HG02884 (cell line): ENCODE measurements around the gene CHRD.
"Not testable (repeated sequence)": the region's sequence is repeated elsewhere in the genome, so short reads cannot be mapped to it uniquely, and the experiment has no call there.

Source experiments
- ATAC-seq: cut with Tn5 transposase; IDR thresholded peaks from one replicate; pipeline ENCODE4 v1.9.1; 2021; ENCODE audit warnings: mild to moderate bottlenecking, moderate library complexity; ENCODE audit not compliant: unreplicated experiment

CHRD gene

DNA sequence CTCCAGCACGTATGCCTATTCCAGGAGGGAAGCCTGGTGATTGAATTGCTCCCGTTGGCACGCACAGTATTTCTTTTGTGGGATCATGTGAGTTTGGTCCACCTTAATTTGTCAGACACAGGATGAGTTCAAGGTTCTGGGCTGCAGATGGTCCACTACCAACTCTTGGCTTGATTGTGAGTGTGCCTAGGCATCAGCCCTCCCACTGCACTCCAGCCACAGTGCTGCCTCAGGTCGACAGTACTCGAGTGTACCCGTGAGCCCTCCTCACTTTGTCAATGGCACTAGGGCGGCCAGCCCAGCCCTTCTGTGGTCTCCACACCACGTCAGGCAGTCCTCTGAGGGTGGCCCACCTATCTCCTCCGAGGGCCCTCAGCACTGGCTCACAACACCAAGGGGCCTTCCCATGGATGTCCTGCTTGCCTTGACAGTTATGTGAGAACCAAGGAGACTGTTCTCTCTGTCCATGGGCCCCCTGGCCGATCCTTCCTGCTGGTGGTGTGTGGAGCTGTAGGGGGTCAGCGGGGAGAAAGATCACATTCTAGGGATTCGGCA is 30.2 kb downstream of the CHRD start:
- no peak for ATAC-seq

DNA sequence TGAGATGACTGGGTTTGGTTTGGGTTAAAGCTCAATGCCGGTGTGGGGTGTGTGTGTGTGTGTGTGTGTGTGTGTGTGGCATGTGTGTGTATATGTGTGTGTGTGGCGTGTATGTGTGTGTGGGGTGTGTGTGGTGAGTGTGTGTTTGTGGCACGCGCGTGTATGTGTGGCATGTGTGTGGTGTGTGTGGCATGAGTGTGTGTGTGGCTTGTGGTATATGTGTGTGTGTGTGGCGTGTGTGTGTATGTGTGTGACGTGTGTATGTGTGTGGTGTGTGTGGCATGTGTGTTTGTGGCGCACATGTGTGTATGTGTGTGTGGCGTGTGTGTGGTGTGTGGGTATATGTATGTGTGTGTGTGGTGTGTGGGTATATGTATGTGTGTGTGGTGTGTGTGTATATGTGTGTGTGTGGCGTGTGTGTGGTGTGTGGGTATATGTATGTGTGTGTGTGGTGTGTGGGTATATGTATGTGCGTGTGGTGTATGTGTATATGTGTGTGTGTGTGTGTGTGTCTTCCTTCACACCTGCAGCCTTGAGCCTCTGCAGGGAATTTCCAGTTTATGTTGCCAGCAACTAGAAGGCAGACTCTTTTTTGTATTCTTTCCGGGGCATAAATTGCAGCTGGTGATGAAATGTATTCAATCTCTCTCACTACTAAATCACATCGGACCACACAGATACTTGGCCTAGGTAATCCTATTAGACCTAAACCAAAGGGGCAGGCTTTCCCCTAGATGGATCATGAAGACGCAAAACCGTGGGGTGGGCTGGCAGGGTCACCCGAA is 34.8 kb downstream of the CHRD start:
- ATAC-seq = no peak

DNA sequence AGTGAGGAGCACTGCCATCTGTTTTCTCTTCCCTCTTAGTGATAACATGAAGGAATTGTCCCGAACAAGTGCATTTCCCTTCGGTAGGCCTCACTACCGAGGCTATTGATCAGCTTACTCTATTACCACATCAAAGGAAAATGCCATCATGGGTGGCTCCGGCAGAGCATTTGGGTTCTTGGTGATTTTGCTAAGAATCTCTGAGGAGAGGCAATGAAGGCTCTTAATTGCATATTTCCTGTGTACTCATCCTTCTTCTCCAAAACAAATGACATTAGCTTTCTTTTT is 35.3 kb downstream of the CHRD start:
- no peak for ATAC-seq

DNA sequence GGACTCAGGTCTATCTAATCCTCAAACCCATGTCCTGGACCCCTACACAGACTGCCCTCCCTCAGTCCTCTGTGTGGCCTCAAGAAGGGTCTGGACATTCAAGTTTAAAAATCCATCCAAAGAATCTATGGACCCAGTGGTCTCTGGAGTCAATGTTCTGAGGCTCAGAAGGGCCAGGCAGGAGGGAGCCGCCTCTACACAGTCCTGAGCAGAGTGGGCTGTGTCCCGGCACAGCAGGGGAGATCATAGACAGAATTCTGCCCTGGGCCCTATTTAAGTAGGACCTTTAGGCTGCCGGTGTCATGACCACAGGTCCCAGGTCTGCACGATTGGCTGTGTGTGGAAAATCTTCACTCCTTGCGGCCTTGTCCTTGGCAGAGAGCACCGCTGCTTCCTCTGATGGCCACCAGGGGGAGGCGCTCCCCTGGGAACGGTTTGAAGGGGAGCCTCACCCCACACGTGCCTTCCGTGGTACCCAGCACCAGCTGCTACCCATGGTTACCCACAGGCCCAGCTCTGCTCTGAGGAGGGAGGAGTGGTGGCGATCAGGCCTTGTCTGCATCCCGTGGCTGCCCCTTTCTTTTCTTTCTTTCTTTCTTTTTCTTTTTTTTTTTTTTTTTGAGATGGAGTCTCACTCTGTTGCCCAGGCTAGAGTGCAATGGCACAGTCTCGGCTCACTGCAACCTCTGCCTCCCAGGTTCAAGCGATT is 37.9 kb downstream of the CHRD start:
- ATAC-seq = no peak

DNA sequence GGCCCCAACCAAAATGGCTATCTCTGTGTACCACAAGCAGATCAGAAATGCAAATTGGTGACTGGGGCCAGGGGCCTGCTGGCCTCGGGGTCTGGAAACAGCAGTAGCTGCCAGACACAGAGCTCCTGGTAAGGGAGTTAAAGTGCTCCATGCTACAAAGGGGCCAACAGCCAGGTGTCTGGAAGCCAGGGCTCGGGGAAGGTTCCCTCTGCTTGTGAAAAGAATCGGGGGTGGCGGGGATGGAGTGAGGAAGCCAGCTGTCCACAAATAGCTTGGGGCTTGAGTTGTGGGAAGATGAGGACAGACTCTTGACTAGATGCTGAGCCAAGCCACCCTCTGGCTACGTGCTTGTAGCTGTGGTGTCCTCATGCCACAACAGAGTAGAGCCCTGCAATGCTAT is 39.3 kb downstream of the CHRD start:
- ATAC-seq = no peak

DNA sequence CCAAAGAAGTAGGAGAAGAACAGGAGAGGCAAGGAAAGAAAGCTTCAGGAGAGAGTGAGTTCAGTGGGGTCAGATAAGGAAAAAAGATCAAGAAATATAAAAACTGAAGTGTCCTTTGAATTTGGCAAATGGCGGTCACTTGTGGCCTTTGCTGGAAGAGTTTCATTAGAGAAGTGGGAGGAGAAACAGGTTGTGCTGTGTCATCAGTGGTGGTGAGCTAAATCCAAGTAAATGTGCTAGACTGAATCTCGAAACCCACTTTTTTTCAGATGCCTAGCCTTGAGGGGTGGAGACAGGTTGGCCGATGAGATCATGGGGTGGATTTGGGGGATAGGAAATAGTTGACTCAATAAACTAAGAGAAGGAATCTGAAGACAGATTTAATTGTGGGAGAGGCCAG is 43.7 kb downstream of the CHRD start:
- ATAC-seq = no peak

DNA sequence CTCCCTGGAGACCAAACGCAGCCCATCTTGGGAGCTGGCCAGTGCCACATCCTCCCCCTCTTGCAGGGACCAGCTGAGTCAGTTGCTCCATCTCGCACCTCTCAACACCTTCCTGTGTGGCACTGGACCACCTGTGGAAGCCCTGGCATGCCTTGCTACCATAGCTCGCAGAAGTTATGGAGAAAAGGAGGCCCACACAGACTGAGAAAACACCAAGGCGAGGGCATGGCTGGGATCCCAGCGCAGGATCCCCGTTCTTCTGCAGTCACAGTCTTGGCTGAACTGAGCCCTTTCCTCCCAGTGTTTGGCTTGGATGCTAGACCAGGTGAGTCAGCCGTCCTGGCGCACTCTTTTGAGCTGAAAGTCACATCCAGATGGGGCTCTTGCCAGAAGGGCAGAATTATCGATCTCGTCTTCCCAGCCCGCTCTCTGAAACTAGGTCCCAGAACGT is 46.9 kb downstream of the CHRD start:
- no peak for ATAC-seq

DNA sequence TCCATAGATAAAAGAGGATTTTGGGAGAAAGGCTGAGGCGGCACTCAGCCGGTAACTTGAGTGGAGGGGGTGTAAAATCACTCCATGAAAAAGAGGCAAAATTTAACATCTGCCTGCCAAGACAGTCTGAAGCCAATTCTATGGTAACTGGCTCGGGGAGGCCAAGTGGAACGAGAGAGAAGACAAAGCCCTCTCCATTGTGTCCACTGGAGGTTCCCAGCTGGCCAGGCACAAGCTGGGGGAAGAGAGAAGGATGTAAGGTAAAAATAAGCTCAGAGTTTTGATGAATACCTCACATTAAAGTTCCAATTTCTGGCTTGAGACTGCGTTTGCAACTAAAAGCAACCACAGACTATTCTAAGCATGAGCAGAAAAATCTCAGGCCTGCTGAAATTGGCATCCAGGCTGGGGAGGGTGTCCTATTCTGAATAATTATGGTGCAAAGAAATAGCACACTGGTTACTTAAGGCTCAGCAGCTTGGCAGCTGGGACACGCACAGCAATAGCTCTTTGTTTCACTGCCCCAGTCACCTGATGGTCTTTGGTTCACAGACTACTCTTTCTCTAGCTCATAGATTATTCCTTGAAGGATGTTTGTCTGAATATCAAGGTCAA is 48.8 kb downstream of the CHRD start:
- ATAC-seq = no peak

DNA sequence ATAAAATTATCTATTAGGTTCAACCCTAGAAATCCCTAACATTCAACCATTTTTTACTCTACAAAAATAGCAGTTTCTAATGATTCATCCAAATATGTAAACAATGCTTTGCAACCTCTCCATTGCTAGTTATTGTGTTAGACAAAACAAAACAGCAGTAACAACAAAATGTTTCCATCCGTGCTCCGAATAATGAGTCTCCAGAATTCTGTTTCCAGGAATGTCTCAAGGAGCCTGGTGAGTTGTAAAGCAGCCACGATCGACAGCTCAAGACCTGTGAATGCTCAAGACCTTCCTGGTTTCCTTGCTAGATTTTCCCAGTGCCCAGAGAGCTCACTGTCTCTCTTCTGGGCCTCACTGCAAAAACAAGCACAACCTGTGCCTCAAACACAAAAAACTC is 49.9 kb downstream of the CHRD start:
- no peak for ATAC-seq

DNA sequence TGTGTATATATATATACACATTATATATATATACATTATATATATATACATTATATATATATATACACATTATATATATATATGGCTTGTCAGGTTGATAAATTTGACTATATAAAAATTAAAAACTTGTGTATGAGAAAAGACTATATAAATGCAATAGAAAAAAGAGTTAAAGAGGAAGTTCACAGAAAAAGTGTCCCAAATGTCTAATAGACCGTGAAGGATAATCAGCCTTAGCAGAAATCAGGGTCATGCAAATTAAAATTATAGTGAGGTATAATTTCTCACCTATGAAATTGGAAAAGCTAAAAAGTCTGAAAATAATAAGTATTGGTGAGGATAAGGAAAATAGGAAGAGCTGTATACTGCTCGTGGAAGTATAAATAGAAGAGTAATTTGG is 51.1 kb downstream of the CHRD start:
- no peak for ATAC-seq

DNA sequence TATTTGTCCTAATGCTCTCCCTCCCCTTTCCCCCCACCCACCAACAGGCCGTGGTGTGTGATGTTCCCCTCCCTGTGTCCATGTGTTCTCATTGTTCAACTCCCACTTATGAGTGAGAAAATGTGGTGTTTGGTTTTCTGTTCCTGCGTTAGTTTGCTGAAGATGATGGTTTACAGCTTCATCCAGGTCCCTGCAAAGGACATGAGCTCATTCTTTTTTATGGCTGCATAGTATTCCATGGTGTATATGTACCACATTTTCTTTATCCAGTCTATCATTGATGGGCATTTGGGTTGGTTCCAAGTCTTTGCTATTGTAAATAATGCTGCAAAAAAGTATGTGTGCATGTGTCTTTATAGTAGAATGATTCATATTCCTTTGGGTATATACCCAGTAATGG is 53.3 kb downstream of the CHRD start:
- ATAC-seq = not testable (repeated sequence)

DNA sequence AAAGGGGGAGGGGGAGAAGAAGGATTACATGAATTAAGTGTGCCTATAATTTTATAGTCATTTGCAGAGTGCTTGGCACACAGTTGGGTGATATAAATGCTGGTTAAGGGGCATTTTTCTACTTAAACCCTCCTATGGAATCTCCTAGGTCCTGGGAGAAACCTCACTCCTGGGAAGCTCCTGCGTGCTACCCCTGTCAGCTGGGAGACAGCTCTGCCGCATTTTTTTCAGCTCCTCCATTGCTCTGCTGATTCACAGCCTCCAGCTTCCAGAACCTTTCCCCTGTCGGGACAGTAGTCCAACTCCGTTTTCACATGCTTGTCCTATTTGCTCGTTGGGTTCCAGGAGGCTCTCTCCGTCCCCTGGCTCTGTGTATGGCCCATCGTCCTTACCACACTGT is 59.2 kb downstream of the CHRD start:
- no peak for ATAC-seq
